HUES6 (cell line): ENCODE measurements around the gene LZTS2.

ENCODE experiments used
- H3K27ac ChIP-seq: 2 replicates; pipeline ENCODE4 v1.7.0; 2013; ENCODE audit warnings: low read depth, mild to moderate bottlenecking, low read length, inconsistent platforms
- H3K27me3 ChIP-seq: 2 replicates; pipeline ENCODE4 v1.6.1; 2013; ENCODE audit warnings: low read length; ENCODE audit not compliant: control insufficient read depth, insufficient read depth
- H3K36me3 ChIP-seq: 2 replicates; pipeline ENCODE4 v1.6.1; 2013; ENCODE audit warnings: low read length; ENCODE audit not compliant: control insufficient read depth, insufficient read depth
- H3K4me1 ChIP-seq: 2 replicates; pipeline ENCODE4 v1.6.1; 2013; ENCODE audit warnings: low read length; ENCODE audit not compliant: control insufficient read depth, insufficient read depth
- H3K4me3 ChIP-seq: 2 replicates; pipeline ENCODE4 v1.5.1; 2013; ENCODE audit warnings: low read depth, low read length
- H3K9ac ChIP-seq: one replicate; pipeline ENCODE4 v1.6.1; 2013; ENCODE audit warnings: mild to moderate bottlenecking, low read length
- H3K9me3 ChIP-seq: 2 replicates; pipeline ENCODE4 v1.6.1; 2013; ENCODE audit warnings: low read depth, low read length; ENCODE audit not compliant: control insufficient read depth, insufficient read depth

The LZTS2 gene

GRCh38 chr10:101016814-101017213 is 17.2 kb downstream of the LZTS2 start:
- Histone ChIP-seq H3K9ac (no peak overlapping the region), H3K4me3 (no peak overlapping the region), H3K9me3 (no peaks in the 10 kb centered on the region), H3K4me1 (peaks cover 20% of the 10 kb centered on the region), H3K27me3 (peaks cover 52% of the 10 kb centered on the region), H3K27ac (no peak overlapping the region), H3K36me3 (no peaks in the 10 kb centered on the region)

GRCh38 chr10:101018118-101018599 is 18.6 kb downstream of the LZTS2 start:
- H3K4me1 ChIP-seq, result peaks cover 15% of the 10 kb centered on the region; the same call in 1 of the 2 replicates
- no peaks in the 10 kb centered on the region for H3K9me3 ChIP-seq
- H3K27me3 ChIP-seq, result peaks cover 52% of the 10 kb centered on the region
- no peak overlapping the region for H3K9ac ChIP-seq
- no peaks in the 10 kb centered on the region for H3K36me3 ChIP-seq
- H3K4me3 ChIP-seq, result peak overlapping the region; percentile 59
- no peak overlapping the region for H3K27ac ChIP-seq

GRCh38 chr10:101018600-101019439 is 19.2 kb downstream of the LZTS2 start:
- H3K27me3 ChIP-seq, result peaks cover 52% of the 10 kb centered on the region

GRCh38 chr10:101019440-101019703 is 19.8 kb downstream of the LZTS2 start:
- Histone ChIP-seq H3K9me3 (no peaks in the 10 kb centered on the region), H3K4me3 (peak overlapping the region; percentile 59), H3K27ac (no peak overlapping the region), H3K9ac (no peak overlapping the region), H3K36me3 (no peaks in the 10 kb centered on the region), H3K27me3 (peaks cover 52% of the 10 kb centered on the region), H3K4me1 (peaks cover 12% of the 10 kb centered on the region; the same call in 1 of the 2 replicates)

More at GRCh38 chr10:101018600-101019439, 19.2 kb downstream of the LZTS2 start:
- Histone ChIP-seq H3K36me3 (no peaks in the 10 kb centered on the region), H3K9me3 (no peaks in the 10 kb centered on the region), H3K9ac (no peak overlapping the region), H3K27ac (no peak overlapping the region), H3K4me3 (peak overlapping the region; percentile 59), H3K4me1 (peaks cover 12% of the 10 kb centered on the region; the same call in 1 of the 2 replicates)

- Histone ChIP-seq H3K4me3 (no peak overlapping the region), H3K36me3 (no peaks in the 10 kb centered on the region), H3K4me1 (peaks cover 12% of the 10 kb centered on the region; the same call in 1 of the 2 replicates), H3K27me3 (peaks cover 41% of the 10 kb centered on the region), H3K9me3 (no peaks in the 10 kb centered on the region), H3K27ac (no peak overlapping the region), H3K9ac (no peak overlapping the region)
Observed at GRCh38 chr10:101020427-101021075, 20.9 kb downstream of the LZTS2 start.

- Histone ChIP-seq H3K9ac (no peak overlapping the region), H3K27ac (no peak overlapping the region), H3K4me1 (peaks cover 12% of the 10 kb centered on the region; the same call in 1 of the 2 replicates), H3K9me3 (no peaks in the 10 kb centered on the region), H3K27me3 (peaks cover 38% of the 10 kb centered on the region), H3K4me3 (no peak overlapping the region), H3K36me3 (no peaks in the 10 kb centered on the region)
Observed at GRCh38 chr10:101021239-101021638, 21.6 kb downstream of the LZTS2 start.

- H3K9ac ChIP-seq, result no peak overlapping the region
- no peaks in the 10 kb centered on the region for H3K9me3 ChIP-seq
- no peak overlapping the region for H3K27ac ChIP-seq
- no peaks in the 10 kb centered on the region for H3K36me3 ChIP-seq
- peaks cover 32% of the 10 kb centered on the region for H3K27me3 ChIP-seq
- no peak overlapping the region for H3K4me3 ChIP-seq
- peaks cover 12% of the 10 kb centered on the region; the same call in 1 of the 2 replicates for H3K4me1 ChIP-seq
Observed at GRCh38 chr10:101021692-101022251, 22.2 kb downstream of the LZTS2 start.

- Histone ChIP-seq H3K4me1 (peaks cover 19% of the 10 kb centered on the region; the same call in 1 of the 2 replicates), H3K9me3 (no peaks in the 10 kb centered on the region), H3K36me3 (no peaks in the 10 kb centered on the region), H3K9ac (no peak overlapping the region), H3K27me3 (peaks cover 19% of the 10 kb centered on the region), H3K27ac (no peak overlapping the region), H3K4me3 (no peak overlapping the region)
Observed at GRCh38 chr10:101022967-101023705, 23.5 kb downstream of the LZTS2 start.

- H3K27ac ChIP-seq, result no peak overlapping the region
- no peak overlapping the region for H3K4me3 ChIP-seq
Observed at GRCh38 chr10:101027106-101027720, 27.6 kb downstream of the LZTS2 start.

More at GRCh38 chr10:101027106-101027720, 27.6 kb downstream of the LZTS2 start:
- H3K27me3 ChIP-seq, result peaks cover 26% of the 10 kb centered on the region
- H3K9me3 ChIP-seq, result no peaks in the 10 kb centered on the region
- peaks cover 33% of the 10 kb centered on the region for H3K4me1 ChIP-seq
- H3K9ac ChIP-seq, result no peak overlapping the region
- H3K36me3 ChIP-seq, result no peaks in the 10 kb centered on the region
